ENCODE measurements around the gene HACD2.
A peak's percentile ranks its signal among the peaks of the same experiment; 100 is the strongest.
"Not testable (repeated sequence)": the region's sequence is repeated elsewhere in the genome, so short reads cannot be mapped to it uniquely, and the experiment has no call there.

Gene HACD2

DNA sequence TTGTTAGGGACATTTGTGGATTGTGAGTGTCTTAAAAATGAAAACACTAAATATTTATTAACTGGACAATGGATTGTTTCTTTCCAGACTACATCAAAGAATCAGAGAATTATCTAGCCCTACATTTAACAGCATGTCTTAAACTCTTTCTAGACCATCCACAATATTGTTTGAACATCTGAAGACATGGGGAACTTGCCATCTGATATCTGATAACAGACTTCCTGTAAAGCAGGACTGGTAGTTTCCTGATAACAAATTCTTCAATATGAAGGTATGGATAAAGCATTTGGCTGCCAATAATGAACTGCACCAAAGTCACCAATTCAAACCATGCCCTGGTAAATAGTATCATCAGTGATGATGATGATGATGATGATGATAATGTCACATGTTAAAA is 26.2 kb upstream of the HACD2 start:
- no peak for DNase-seq (ENCODE audit: low read depth)
- H3K4me3 ChIP-seq (ENCODE audit: low read length), result no peak overlapping the region
- TF ChIP-seq, protein P1, sequence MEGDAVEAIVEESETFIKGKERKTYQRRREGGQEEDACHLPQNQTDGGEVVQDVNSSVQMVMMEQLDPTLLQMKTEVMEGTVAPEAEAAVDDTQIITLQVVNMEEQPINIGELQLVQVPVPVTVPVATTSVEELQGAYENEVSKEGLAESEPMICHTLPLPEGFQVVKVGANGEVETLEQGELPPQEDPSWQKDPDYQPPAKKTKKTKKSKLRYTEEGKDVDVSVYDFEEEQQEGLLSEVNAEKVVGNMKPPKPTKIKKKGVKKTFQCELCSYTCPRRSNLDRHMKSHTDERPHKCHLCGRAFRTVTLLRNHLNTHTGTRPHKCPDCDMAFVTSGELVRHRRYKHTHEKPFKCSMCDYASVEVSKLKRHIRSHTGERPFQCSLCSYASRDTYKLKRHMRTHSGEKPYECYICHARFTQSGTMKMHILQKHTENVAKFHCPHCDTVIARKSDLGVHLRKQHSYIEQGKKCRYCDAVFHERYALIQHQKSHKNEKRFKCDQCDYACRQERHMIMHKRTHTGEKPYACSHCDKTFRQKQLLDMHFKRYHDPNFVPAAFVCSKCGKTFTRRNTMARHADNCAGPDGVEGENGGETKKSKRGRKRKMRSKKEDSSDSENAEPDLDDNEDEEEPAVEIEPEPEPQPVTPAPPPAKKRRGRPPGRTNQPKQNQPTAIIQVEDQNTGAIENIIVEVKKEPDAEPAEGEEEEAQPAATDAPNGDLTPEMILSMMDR (conservative IDR thresholded peaks at IDR 0.05; ENCODE audit: low read length), result no peak

DNA sequence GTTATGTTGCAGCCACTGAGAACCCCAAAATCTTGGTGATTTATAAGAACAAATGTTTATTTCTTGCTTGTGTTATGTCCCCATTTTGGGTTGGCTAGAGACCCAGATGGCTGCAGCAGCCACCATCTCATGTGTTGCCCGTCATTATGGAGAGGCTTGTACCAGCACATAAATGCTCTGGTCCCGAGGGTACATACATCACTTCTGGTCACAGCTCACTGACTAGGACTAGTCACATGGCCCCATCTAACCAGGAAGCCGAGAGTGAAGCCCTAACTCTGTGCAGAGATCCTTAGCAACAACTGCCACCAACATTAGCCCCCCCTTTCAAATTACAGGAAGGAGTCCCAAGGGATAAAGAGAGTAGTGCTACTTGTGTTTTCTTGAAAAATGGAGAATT is 25.5 kb upstream of the HACD2 start:
- H3K4me3 ChIP-seq (ENCODE audit: low read length), result no peak overlapping the region
- DNase-seq (ENCODE audit: low read depth), result no peak
- TF ChIP-seq, protein P1 (conservative IDR thresholded peaks at IDR 0.05; ENCODE audit: low read length), result no peak

DNA sequence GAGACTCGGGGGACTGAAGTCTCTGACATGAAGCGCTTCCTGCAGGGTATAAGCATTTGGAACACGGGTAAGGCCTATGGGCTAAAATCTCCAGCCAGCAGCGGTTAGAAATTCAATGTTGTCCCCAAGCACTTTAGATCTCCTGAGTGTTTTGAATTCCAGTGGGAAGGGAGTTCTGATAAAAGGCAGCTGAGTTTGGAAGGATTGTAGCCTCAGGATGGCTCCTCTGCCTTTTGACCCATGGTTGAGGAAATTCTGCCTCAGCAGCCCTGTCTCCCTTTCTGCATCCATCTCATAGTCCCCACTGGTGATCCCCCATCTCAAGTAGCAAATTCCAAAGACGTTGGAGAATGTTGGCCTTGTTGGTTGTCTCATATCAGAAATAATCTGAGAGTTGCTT is 24.2 kb upstream of the HACD2 start:
- H3K4me3 ChIP-seq (ENCODE audit: low read length), result no peak overlapping the region
- DNase-seq (ENCODE audit: low read depth), result no peak
- TF ChIP-seq, protein P1 (conservative IDR thresholded peaks at IDR 0.05; ENCODE audit: low read length), result no peak

DNA sequence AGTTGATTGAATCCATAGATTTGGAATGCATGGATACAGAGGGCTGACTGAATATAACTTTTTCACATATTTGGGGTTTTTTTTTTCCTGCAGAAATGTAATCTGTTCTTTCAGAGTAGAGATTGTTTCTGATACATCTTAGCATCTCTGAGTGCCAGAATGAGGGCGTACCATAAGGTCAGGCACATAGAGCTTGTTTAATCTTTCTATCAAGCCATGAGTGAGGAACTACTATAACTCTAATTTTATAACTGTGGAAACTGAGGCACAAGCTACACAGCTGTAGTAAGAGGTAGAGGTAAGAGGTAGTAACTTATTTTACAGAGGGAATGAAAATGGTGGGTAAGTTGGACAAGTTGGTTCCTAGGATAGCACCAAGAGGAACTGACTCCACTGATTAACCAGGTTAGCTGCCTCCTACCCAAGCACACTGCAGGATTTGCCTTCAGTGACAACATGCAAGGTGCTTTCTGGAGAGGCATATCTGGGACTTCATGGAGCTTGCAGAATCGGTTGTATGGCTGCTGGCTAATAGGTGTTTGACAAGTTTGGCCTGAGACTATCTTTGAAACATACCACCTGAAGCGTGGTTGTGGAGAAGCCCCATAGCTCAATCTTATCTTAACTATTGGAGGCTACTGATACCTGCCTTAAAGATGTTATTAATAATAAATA is 23.5 kb upstream of the HACD2 start:
- TF ChIP-seq, protein P1 (conservative IDR thresholded peaks at IDR 0.05; ENCODE audit: low read length), result no peak
- DNase-seq (ENCODE audit: low read depth), result no peak
- no peak overlapping the region for H3K4me3 ChIP-seq (ENCODE audit: low read length)

DNA sequence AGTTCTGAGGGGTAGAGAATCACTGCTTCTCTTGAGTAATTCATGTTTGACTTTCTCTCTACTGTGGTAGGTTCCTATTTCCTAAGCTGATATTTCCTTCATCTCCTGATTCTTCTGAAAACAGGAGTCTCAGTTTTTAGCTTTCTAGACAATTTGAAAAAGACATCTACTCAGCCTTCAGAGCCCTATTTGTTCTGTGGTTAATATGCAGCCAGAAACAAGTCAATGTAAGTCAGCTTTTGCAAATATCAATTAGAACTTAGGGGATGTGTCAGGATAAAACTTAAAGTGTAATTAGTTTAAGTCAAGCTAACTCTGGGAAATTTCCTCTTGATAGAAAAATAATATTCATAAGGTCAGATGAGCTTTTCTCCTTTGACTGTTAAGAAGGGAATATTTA is 21.7 kb upstream of the HACD2 start:
- TF ChIP-seq, protein P1 (conservative IDR thresholded peaks at IDR 0.05; ENCODE audit: low read length), result no peak
- no peak overlapping the region for H3K4me3 ChIP-seq (ENCODE audit: low read length)
- DNase-seq (ENCODE audit: low read depth), result no peak

DNA sequence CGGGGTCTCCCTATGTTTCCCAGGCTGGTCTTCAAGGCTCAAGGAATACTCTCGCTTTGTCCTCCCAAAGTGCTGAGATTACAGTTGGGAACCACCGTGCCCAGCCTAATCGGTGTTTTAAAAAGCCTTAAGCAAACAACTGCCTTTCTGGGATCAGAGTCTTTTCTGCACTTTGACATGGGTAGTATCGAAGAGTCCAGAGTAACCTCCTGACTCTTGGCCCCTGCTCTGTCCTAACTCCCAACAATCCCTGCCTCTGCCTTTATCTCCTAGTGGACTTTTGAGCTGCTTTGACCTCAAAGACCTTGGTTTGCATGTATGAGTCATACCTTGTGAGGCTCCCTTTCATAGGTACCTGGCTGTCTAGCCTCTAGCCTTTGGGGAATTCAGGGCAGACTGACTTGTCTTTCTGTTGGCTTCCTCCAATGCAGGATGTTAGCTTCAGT is 21.0 kb upstream of the HACD2 start:
- TF ChIP-seq, protein P1 (conservative IDR thresholded peaks at IDR 0.05; ENCODE audit: low read length), result no peak
- DNase-seq (ENCODE audit: low read depth), result peak; percentile 17
- no peak overlapping the region for H3K4me3 ChIP-seq (ENCODE audit: low read length)

DNA sequence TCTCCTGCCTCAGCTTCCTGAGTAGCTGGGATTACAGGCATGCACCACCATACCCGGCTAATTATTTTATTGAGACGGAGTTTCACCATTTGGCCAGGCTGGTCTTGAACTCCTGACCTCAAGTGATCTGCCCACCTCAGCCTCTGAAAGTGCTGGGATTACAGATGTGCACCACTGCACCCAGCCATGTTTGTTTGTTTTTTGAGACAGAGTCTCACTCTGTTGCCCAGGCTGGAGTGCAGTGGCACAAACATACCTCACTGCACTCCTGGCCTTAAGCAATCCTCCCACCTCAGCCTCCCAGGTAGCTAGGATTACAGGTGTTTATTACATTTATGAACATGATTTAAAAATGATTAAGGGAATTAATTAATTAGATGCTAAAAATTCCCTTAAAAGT is 18.3 kb upstream of the HACD2 start:
- not testable (repeated sequence) for DNase-seq (ENCODE audit: low read depth)

More for the DNA sequence above, 18.3 kb upstream of the HACD2 start:
- H3K4me3 ChIP-seq (ENCODE audit: low read length), result not testable (repeated sequence)
